Mucosa of descending colon (tissue), 3 donors: ENCODE measurements around the gene HSPA5. TPM values are rescaled to one million over a fixed set of nuclear protein-coding genes. Genes with fewer than 3 reads are reported as not detected.
"Not testable (repeated sequence)": the region's sequence is repeated elsewhere in the genome, so short reads cannot be mapped to it uniquely, and the experiment has no call there.

ENCODE experiments used
- ATAC-seq: fragments of 200-7000 bp; cut with Tn5 transposase; one replicate; pipeline ENCODE4 v1.9.1; 2020; ENCODE audit warnings: mild to moderate bottlenecking, moderate library complexity
- DNase-seq, 3 donors: peaks; one replicate each; pipeline ENCODE4 v3.0.0-alpha.2; 2020
- H3K36me3 ChIP-seq: fragments of 200-600 bp; one replicate; pipeline ENCODE4 v1.8.0; 2021; ENCODE audit warnings: low read depth, mild to moderate bottlenecking
- H3K4me1 ChIP-seq: fragments of 200-600 bp; one replicate; pipeline ENCODE4 v1.8.0; 2021; ENCODE audit warnings: low read depth, mild to moderate bottlenecking
- H3K4me3 ChIP-seq: fragments of 200-600 bp; one replicate; pipeline ENCODE4 v1.8.0; 2021; ENCODE audit warnings: mild to moderate bottlenecking
- H3K9me3 ChIP-seq: fragments of 200-600 bp; one replicate; pipeline ENCODE4 v1.8.0; 2021; ENCODE audit warnings: mild to moderate bottlenecking
- intact Hi-C, 2 donors: fragments of 100-400 bp; cut with DNase I in 1 of 2; cut with micrococcal nuclease in 1 of 2; formaldehyde crosslinking; loops; one replicate each; pipeline versions ENCODE4 v1.11.0 to v1.11.1; 2022; cut with DNase I, micrococcal nuclease
- total RNA-seq, 3 donors: library from RNA; stranded (reverse); fragmentation: NEBNext Ultra II Directional in 2 of 3; extraction: Animal tissue kit (Norgen Biotek cat#: 25700) in 2 of 3; gene quantifications; one replicate each; pipeline versions ENCODE4 v1.2.1 to v1.2.4, GENCODE V29; 2021 to 2023
- TF ChIP-seq, protein P1 (sequence below): fragments of 200-600 bp; IDR thresholded peaks from one replicate; pipeline ENCODE4 v1.8.0; 2022; ENCODE audit warnings: antibody characterized with exemption, mild to moderate bottlenecking
- donor health status: DM: no; HTN: no; CAD: no; lungs with moderate emphysema.
- donor health status: DM: no; HTN: no; CAD: no.
- donor health status: DM: no; HTN: yes; CAD: no.

HSPA5 gene
- total RNA-seq, 3 donors from 2014 or later, result 119 to 194 (median 150) TPM

DNA sequence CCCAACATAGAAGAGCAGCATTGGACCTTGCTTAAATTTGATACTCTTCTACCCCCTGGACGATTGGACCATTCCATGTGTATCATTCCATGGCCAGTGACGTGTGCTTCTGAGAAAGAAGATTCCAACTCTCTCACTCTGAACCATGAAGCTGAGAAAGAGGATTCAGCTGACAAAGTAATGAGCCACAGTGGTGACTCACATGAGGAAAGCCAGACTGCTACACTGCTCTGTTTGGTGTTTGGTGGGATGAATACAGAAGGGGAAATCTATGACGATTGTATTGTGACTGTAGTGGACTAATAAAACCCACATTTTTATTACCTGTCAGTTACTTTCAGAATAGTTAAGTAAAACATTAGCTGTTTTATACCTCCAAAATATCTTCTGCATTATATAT is 7.5 kb downstream of the HSPA5 start:
- Histone ChIP-seq H3K4me1 (peaks cover 21% of the 10 kb centered on the region), H3K4me3 (no peak overlapping the region), H3K36me3 (peaks cover 10% of the 10 kb centered on the region), H3K9me3 (no peaks in the 10 kb centered on the region)
- intact Hi-C loops, result no loop called here
- TF ChIP-seq, protein P1, sequence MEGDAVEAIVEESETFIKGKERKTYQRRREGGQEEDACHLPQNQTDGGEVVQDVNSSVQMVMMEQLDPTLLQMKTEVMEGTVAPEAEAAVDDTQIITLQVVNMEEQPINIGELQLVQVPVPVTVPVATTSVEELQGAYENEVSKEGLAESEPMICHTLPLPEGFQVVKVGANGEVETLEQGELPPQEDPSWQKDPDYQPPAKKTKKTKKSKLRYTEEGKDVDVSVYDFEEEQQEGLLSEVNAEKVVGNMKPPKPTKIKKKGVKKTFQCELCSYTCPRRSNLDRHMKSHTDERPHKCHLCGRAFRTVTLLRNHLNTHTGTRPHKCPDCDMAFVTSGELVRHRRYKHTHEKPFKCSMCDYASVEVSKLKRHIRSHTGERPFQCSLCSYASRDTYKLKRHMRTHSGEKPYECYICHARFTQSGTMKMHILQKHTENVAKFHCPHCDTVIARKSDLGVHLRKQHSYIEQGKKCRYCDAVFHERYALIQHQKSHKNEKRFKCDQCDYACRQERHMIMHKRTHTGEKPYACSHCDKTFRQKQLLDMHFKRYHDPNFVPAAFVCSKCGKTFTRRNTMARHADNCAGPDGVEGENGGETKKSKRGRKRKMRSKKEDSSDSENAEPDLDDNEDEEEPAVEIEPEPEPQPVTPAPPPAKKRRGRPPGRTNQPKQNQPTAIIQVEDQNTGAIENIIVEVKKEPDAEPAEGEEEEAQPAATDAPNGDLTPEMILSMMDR, result no peak
- ATAC-seq (peak; percentile 65), DNase-seq (no peak)

DNA sequence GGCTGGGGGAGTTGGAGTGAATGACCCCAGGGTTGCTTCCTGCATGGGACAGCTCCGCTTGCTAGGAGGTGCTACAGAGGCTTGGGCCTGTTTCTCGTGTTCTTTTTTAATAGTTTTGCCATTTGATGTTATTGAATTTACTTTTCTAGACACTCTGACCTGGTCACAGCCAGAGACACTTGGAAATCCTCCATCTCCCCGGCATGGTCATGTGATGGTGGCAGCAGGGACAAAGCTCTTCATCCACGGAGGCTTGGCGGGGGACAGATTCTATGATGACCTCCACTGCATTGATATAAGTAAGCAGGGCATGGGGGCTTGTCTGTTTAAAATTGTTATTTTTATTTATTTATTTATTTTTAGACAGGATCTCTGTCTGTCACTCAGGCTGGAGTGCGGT is 13.4 kb downstream of the HSPA5 start:
- H3K9me3 ChIP-seq, result no peaks in the 10 kb centered on the region
- TF ChIP-seq, protein P1, result no peak
- no peak overlapping the region for H3K4me3 ChIP-seq
- peaks cover 6% of the 10 kb centered on the region for H3K36me3 ChIP-seq
- intact Hi-C loops, result no loop called here
- no peaks in the 10 kb centered on the region for H3K4me1 ChIP-seq
- no peak for DNase-seq
- ATAC-seq, result no peak

DNA sequence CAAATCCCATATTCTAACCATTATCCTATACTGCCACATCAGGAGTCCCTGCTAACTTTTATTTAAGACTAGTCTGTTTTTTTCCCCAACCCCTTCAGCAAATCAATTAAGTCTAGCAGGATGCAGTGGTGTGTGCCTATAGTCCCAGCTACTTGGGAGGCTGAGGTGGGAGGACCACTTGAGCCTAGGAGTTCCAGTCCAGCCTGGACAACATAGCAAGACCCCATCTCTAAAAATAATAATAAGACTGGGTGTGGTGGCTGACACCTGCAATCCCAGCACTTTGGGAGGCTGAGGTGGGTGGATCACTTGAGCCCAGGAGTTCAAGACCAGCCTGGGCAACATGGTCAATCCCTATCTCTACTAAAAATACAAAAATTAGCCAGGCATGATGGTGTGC is 16.3 kb downstream of the HSPA5 start:
- ATAC-seq, DNase-seq, H3K36me3 ChIP-seq: not testable (repeated sequence)

DNA sequence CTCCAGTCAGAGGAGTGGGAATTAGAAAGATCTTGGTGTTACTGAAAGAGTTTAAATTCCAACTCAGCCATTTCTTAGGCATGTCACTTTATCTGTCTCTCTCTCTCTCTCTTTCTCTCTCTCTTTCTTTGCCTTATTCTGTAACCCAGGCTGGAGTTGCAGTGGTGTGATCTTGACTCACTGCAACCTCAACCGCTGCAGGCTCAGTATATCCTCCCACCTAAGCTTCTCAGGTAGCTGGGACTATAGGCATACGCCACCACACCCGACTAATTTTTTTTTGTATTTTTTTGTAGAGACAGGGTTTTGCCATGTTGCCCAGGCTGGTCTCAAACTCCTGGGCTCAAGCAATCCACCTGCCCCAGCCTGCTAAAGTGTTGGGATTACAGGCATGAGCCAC is 22.5 kb downstream of the HSPA5 start:
- DNase-seq, result no peak
- no peaks in the 10 kb centered on the region for H3K4me1 ChIP-seq
- intact Hi-C loops, result no loop called here
- no peak for ATAC-seq
- TF ChIP-seq, protein P1, result no peak
- no peaks in the 10 kb centered on the region for H3K36me3 ChIP-seq
- H3K4me3 ChIP-seq, result no peak overlapping the region
- H3K9me3 ChIP-seq, result no peaks in the 10 kb centered on the region

More for the DNA sequence above, 16.3 kb downstream of the HSPA5 start:
- H3K4me1 ChIP-seq, H3K4me3 ChIP-seq, intact Hi-C loops, H3K9me3 ChIP-seq: not testable (repeated sequence)

DNA sequence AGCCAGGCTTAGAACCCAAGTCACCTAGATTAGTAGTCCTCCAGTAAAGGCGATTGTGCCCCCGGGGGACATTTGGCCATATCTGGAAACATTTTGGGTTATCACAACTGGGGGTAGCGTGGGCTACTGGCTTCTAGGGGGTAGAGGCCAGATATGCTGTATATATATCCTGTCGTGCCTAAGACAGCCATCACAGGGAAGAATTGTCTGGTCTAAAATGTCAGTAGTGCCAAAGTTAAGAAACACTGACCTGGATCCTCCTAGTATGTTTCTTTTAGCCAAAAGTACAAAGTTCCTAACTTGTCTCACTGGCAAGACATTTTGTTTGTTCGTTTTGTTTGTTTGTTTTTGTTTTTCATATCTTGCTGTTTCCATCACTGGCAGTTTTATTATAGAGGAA is 27.0 kb downstream of the HSPA5 start:
- H3K4me3 ChIP-seq, result no peak overlapping the region
- TF ChIP-seq, protein P1, result no peak
- intact Hi-C loops, result no loop called here
- H3K4me1 ChIP-seq, result no peaks in the 10 kb centered on the region
- H3K36me3 ChIP-seq, result no peaks in the 10 kb centered on the region
- no peak for DNase-seq
- no peaks in the 10 kb centered on the region for H3K9me3 ChIP-seq
- ATAC-seq, result no peak

DNA sequence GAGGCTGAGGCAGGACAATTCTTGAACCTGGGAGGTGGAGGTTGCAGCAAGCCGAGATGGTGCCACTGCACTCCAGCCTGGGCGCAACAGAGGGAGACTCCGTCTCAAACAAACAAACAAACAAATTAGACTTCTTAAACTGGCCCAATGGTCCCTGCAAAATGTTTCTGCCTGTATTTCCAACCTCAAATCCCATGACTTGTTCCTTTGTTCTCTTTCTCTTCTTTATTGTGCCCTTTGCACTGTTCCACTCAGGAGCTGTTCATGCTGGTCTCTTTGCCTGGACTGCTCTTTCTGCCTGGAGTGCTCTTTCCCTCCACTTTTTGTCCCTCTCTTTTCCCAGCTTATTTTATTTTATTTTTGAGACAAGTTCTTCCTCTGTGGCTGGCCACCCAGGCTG is 36.7 kb downstream of the HSPA5 start:
- H3K4me3 ChIP-seq, result no peak overlapping the region
- H3K4me1 ChIP-seq, result peaks cover 6% of the 10 kb centered on the region
- TF ChIP-seq, protein P1, result no peak
- intact Hi-C loops, result no loop called here
- no peak for ATAC-seq
- H3K36me3 ChIP-seq, result no peaks in the 10 kb centered on the region
- H3K9me3 ChIP-seq, result no peaks in the 10 kb centered on the region
- no peak for DNase-seq
